GM23338 (cell line): ENCODE results near the gene FTCDNL1. TPM values are rescaled to one million over a fixed set of nuclear protein-coding genes. Genes with fewer than 3 reads are reported as not detected.

Experiments
- ATAC-seq: fragments of 200-7000 bp; cut with Tn5 transposase; 3 replicates; pipeline ENCODE4 v1.9.1; 2020
- DNase-seq: peaks from one replicate; pipeline ENCODE4 v3.0.0-alpha.2; 2015; ENCODE audit warnings: low spot score
- H2AFZ ChIP-seq: fragments of 200-600 bp; sonication (generic); 2 replicates; pipeline ENCODE4 v1.8.0; 2016; ENCODE audit warnings: antibody characterized with exemption, mild to moderate bottlenecking, moderate library complexity
- H3F3A ChIP-seq: fragments of 200-600 bp; sonication (generic); replicated peaks from 2 replicates; pipeline ENCODE4 v1.8.0; 2017; ENCODE audit warnings: antibody characterized with exemption, mixed run types, low read depth
- H3K27ac ChIP-seq: fragments of 200-600 bp; sonication (generic); 2 replicates; pipeline ENCODE4 v1.6.1; 2016; ENCODE audit warnings: low read depth
- H3K27me3 ChIP-seq: fragments of 200-600 bp; sonication (generic); 2 replicates; pipeline ENCODE4 v1.8.0; 2016; ENCODE audit warnings: mild to moderate bottlenecking, mixed run types, moderate library complexity; ENCODE audit not compliant: insufficient read depth
- H3K36me3 ChIP-seq: fragments of 200-600 bp; sonication (generic); 2 replicates; pipeline ENCODE4 v1.8.0; 2016; ENCODE audit warnings: mild to moderate bottlenecking; ENCODE audit not compliant: insufficient read depth
- H3K4me1 ChIP-seq: fragments of 200-600 bp; sonication (generic); 2 replicates; pipeline ENCODE4 v1.8.0; 2016; ENCODE audit warnings: mild to moderate bottlenecking, moderate library complexity; ENCODE audit not compliant: insufficient read depth
- H3K4me2 ChIP-seq: fragments of 200-600 bp; sonication (generic); 2 replicates; pipeline ENCODE4 v1.7.1; 2017; ENCODE audit warnings: mixed run types
- H3K4me3 ChIP-seq: fragments of 200-600 bp; sonication (generic); 2 replicates; pipeline ENCODE4 v1.6.1; 2016; ENCODE audit warnings: mixed run types
- H3K79me2 ChIP-seq: fragments of 200-600 bp; sonication (generic); replicated peaks from 2 replicates; pipeline ENCODE4 v1.8.0; 2017; ENCODE audit warnings: mild to moderate bottlenecking; ENCODE audit not compliant: insufficient read depth
- H3K9me2 ChIP-seq: fragments of 200-600 bp; sonication (generic); 2 replicates; pipeline ENCODE4 v1.8.0; 2017; ENCODE audit not compliant: insufficient read depth
- H4K20me1 ChIP-seq: fragments of 200-600 bp; sonication (generic); replicated peaks from 2 replicates; pipeline ENCODE4 v1.8.0; 2017; ENCODE audit warnings: mild to moderate bottlenecking; ENCODE audit not compliant: insufficient read depth
- H3K27ac Mint-ChIP-seq: 2 replicates; pipeline ENCODE4 v1.8.0; 2020; ENCODE audit warnings: inconsistent platforms, mild to moderate bottlenecking, moderate library complexity, mixed read lengths
- H3K27me3 Mint-ChIP-seq: 3 replicates; pipeline ENCODE4 v1.8.0; 2022; ENCODE audit warnings: low read depth, mild to moderate bottlenecking, moderate library complexity, mixed read lengths, inconsistent platforms; ENCODE audit not compliant: insufficient read depth, poor library complexity
- H3K36me3 Mint-ChIP-seq: 3 replicates; pipeline ENCODE4 v1.8.0; 2021; ENCODE audit warnings: low read depth, mild to moderate bottlenecking, inconsistent platforms, moderate library complexity, mixed read lengths
- H3K4me1 Mint-ChIP-seq: 3 replicates; pipeline ENCODE4 v1.8.0; 2020; ENCODE audit warnings: mild to moderate bottlenecking, inconsistent platforms, mixed read lengths
- H3K4me3 Mint-ChIP-seq: 3 replicates; pipeline ENCODE4 v1.8.0; 2021; ENCODE audit warnings: moderate library complexity, mild to moderate bottlenecking, inconsistent platforms, mixed read lengths
- H3K9me3 Mint-ChIP-seq: 3 replicates; pipeline ENCODE4 v1.8.0; 2020; ENCODE audit warnings: moderate library complexity, mild to moderate bottlenecking, inconsistent platforms, mixed read lengths
- CREB1 ChIP-seq: fragments of 250-450 bp; sonication (Bioruptor Pico); IDR thresholded peaks from 2 replicates; pipeline ENCODE4 v1.5.0; 2020; ENCODE audit warnings: low read depth, mild to moderate bottlenecking, moderate library complexity
- CTCF ChIP-seq, 2 experiments: fragments of 200-600 bp in 1 of 2; sonication (generic) in 1 of 2; conservative IDR thresholded peaks; 2 replicates each; pipeline versions ENCODE4 v1.5.1 to v1.6.1; 2016 to 2017; ENCODE audit warnings: antibody characterized with exemption in 2 of 2, low read depth in 2 of 2, mild to moderate bottlenecking in 2 of 2, moderate library complexity in 1 of 2
- EZH2 ChIP-seq: fragments of 200-600 bp; sonication (generic); IDR thresholded peaks from one replicate; pipeline ENCODE4 v1.8.0; 2017; ENCODE audit warnings: antibody characterized with exemption, mild to moderate bottlenecking, low read depth; ENCODE audit not compliant: unreplicated experiment
- EZH2phosphoT487 ChIP-seq: fragments of 200-600 bp; sonication (generic); IDR thresholded peaks from one replicate; pipeline ENCODE4 v1.8.1; 2018; ENCODE audit warnings: antibody characterized with exemption; ENCODE audit not compliant: unreplicated experiment
- JUNB ChIP-seq: IDR thresholded peaks from one replicate; pipeline ENCODE4 v1.6.1; 2016; ENCODE audit warnings: antibody characterized with exemption; ENCODE audit not compliant: unreplicated experiment
- NANOG ChIP-seq: IDR thresholded peaks from 2 replicates; pipeline ENCODE4 v1.6.1; 2016; ENCODE audit warnings: antibody characterized with exemption, borderline replicate concordance
- POLR2AphosphoS5 ChIP-seq: IDR thresholded peaks from 2 replicates; pipeline ENCODE4 v1.6.1; 2016; ENCODE audit warnings: antibody characterized with exemption, low read depth
- STAT1 ChIP-seq: IDR thresholded peaks from one replicate; pipeline ENCODE4 v1.6.1; 2016; ENCODE audit warnings: antibody characterized with exemption; ENCODE audit not compliant: unreplicated experiment
- ZNF114 ChIP-seq: fragments of 250-450 bp; sonication (Bioruptor Pico); IDR thresholded peaks from 2 replicates; pipeline ENCODE4 v1.5.0; 2020; ENCODE audit warnings: mild to moderate bottlenecking, moderate library complexity
- ZNF331 ChIP-seq: fragments of 250-450 bp; sonication (Bioruptor Pico); IDR thresholded peaks from 2 replicates; pipeline ENCODE4 v1.5.0; 2020; ENCODE audit warnings: low read depth, mild to moderate bottlenecking, moderate library complexity
- ZNF462 ChIP-seq: fragments of 250-450 bp; sonication (Bioruptor Pico); IDR thresholded peaks from 2 replicates; pipeline ENCODE4 v1.5.0; 2020; ENCODE audit warnings: mild to moderate bottlenecking, moderate library complexity
- polyA plus RNA-seq: library from polyadenylated mRNA; unstranded; fragments of >200 nt; fragmentation: Nextera tagmentation; extraction: Ambion mirVana; gene quantifications from 2 replicates; pipeline ENCODE4 v1.2.1, GENCODE V29; 2016
- total RNA-seq: library from RNA; depleted of rRNA; stranded (reverse); fragments of >200 nt; shearing (Covaris generic); gene quantifications from 2 replicates; pipeline ENCODE4 v1.2.3, GENCODE V29; 2014
- TF ChIP-seq, protein P1 (sequence below): IDR thresholded peaks from one replicate; pipeline ENCODE4 v1.6.1; 2018; ENCODE audit warnings: antibody characterized with exemption; ENCODE audit not compliant: unreplicated experiment
- TF ChIP-seq, protein P2 (sequence below): IDR thresholded peaks from 2 replicates; pipeline ENCODE4 v1.6.1; 2016; ENCODE audit warnings: antibody characterized with exemption

The FTCDNL1 gene
- total and polyA plus RNA-seq, 2 experiments from 2014 or later: 1.7 to 2.0 TPM

- H3K27ac ChIP-seq: no peak overlapping the region
- peaks cover 16% of the 10 kb centered on the region for H3K4me1 Mint-ChIP-seq
- no peak for DNase-seq
- no peak for ATAC-seq
- peaks cover 35% of the 10 kb centered on the region for H3K36me3 Mint-ChIP-seq
- no peak overlapping the region for H3K27ac Mint-ChIP-seq
- H2AFZ ChIP-seq: no peak overlapping the region
- H3K4me3 ChIP-seq: no peak overlapping the region
- no peak for TF ChIP-seq CTCF (conservative IDR thresholded peaks at IDR 0.05; ENCODE audit: low read depth in 2 of 2)
- no peak for TF ChIP-seq ZNF331 (CRISPR knock-in tag)
- TF ChIP-seq JUNB: no peak
- TF ChIP-seq EZH2: no peak
- TF ChIP-seq, protein P1, sequence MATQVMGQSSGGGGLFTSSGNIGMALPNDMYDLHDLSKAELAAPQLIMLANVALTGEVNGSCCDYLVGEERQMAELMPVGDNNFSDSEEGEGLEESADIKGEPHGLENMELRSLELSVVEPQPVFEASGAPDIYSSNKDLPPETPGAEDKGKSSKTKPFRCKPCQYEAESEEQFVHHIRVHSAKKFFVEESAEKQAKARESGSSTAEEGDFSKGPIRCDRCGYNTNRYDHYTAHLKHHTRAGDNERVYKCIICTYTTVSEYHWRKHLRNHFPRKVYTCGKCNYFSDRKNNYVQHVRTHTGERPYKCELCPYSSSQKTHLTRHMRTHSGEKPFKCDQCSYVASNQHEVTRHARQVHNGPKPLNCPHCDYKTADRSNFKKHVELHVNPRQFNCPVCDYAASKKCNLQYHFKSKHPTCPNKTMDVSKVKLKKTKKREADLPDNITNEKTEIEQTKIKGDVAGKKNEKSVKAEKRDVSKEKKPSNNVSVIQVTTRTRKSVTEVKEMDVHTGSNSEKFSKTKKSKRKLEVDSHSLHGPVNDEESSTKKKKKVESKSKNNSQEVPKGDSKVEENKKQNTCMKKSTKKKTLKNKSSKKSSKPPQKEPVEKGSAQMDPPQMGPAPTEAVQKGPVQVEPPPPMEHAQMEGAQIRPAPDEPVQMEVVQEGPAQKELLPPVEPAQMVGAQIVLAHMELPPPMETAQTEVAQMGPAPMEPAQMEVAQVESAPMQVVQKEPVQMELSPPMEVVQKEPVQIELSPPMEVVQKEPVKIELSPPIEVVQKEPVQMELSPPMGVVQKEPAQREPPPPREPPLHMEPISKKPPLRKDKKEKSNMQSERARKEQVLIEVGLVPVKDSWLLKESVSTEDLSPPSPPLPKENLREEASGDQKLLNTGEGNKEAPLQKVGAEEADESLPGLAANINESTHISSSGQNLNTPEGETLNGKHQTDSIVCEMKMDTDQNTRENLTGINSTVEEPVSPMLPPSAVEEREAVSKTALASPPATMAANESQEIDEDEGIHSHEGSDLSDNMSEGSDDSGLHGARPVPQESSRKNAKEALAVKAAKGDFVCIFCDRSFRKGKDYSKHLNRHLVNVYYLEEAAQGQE: no peak
- TF ChIP-seq STAT1: no peak
- no peak for TF ChIP-seq ZNF462
- no peak for TF ChIP-seq EZH2phosphoT487
- TF ChIP-seq, protein P2, sequence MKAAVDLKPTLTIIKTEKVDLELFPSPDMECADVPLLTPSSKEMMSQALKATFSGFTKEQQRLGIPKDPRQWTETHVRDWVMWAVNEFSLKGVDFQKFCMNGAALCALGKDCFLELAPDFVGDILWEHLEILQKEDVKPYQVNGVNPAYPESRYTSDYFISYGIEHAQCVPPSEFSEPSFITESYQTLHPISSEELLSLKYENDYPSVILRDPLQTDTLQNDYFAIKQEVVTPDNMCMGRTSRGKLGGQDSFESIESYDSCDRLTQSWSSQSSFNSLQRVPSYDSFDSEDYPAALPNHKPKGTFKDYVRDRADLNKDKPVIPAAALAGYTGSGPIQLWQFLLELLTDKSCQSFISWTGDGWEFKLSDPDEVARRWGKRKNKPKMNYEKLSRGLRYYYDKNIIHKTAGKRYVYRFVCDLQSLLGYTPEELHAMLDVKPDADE: no peak
- no peak for TF ChIP-seq ZNF114 (CRISPR knock-in tag)
- no peak for TF ChIP-seq NANOG
- TF ChIP-seq CREB1 (CRISPR knock-in tag): no peak
- TF ChIP-seq POLR2AphosphoS5: no peak
- H3K4me2 ChIP-seq: no peak overlapping the region
- H3F3A ChIP-seq: no peaks in the 10 kb centered on the region
- no peak overlapping the region for H3K4me3 Mint-ChIP-seq
- no peaks in the 10 kb centered on the region for H3K27me3 ChIP-seq
- no peaks in the 10 kb centered on the region for H3K79me2 ChIP-seq
- H3K36me3 ChIP-seq: peaks cover 14% of the 10 kb centered on the region; the same call in 1 of the 2 replicates
- H3K4me1 ChIP-seq: peaks cover 15% of the 10 kb centered on the region
- H3K9me3 Mint-ChIP-seq: peaks cover 39% of the 10 kb centered on the region
- H3K9me2 ChIP-seq: 0 out of 2 replicates have a peak, but pooled peaks cover 3% of the 10 kb centered on the region
- no peaks in the 10 kb centered on the region for H4K20me1 ChIP-seq
- H3K27me3 Mint-ChIP-seq: no peaks in the 10 kb centered on the region
Observed at GRCh38 chr2:199874209-199874608, 23.2 kb upstream of the FTCDNL1 start.
